NCI-H82 (cell line): ENCODE measurements around the gene HOXC10.
A peak's percentile ranks its signal among the peaks of the same experiment; 100 is the strongest.

Experiments used
- DNase-seq: peaks from one replicate; lab custom pipeline; 2025; lab: John Stamatoyannopoulos, UW

Gene HOXC10

GRCh38 chr12:53965281-53966084, 19.5 kb upstream of the HOXC10 start:
- no peak for DNase-seq

DNA sequence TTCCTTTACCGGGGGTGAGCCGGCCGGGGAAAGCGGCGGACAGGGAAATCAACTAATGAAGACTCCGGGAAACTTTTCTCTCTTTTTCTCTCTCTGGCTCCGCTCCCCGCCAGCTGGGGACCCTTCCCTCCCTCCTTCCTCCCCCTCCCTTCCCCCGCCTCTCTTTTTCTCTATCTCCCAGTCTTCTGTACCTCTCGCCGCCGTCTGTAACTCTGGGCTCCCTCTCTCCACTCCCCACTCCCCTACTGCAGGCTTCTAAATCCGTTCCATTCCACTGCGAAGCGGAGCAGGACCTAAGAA, 18.9 kb upstream of the HOXC10 start:
- DNase-seq: no peak

GRCh38 chr12:53966385-53967133, 18.4 kb upstream of the HOXC10 start:
- no peak for DNase-seq

DNA sequence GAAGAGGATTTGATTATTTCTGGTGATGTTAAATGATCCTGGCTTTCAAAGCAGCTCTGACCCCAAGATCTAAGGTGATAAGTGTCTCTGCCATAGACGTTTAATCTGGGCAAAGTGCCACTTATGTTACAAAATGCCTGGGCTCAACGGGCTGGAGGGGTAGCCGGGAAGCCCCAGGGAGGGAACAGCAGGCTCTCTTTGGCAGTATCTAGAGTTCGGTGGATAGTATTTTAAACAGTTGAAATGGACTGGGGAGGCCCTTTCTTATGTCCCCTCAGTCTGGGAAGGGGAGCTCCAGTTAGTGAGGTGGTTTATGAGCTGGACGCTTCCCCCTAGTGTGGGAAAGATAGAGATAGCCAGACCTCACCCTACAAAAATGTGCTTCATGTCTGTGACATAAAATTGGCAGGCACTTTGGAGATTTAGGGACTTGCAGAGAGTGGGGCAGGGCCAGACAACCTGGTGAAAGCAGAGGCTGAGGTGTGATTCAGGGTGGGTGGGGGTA, 17.5 kb upstream of the HOXC10 start:
- no peak for DNase-seq

GRCh38 chr12:53968214-53969127, 16.5 kb upstream of the HOXC10 start:
- no peak for DNase-seq

DNA sequence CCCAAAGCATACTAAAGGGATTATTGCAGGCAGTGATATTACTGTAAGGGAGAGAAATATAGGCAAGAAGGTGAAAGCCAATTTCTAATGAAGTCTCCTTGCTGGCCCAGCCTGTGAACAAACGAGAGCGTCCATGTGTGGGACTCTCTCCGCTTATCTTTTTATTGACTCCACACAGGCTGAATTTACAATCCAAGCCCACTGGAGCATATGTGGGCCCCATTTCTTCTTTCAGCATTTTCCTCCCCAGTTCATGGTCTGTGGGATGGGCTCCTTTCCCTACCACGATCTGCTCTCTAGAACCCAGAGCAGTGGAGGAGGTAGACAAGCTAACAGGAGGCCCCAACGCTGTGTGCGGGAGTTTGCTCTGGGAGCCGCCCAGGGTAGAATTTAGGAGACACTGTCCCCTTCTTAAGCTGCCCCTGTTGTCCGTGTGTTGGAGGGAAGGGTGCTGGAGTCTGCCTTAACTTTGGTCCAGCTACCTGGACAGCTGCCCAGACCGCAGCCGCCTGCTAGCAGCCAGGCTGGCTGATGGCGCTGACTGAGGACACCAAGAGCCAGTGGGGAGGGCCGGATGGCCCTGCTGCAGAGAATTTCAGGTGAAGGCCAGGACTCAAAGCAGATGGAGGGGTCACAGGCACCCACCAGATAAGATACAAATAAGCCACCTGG, 15.2 kb upstream of the HOXC10 start:
- DNase-seq: no peak

- DNase-seq: no peak
Observed at GRCh38 chr12:53970451-53970850, 14.5 kb upstream of the HOXC10 start.

DNA sequence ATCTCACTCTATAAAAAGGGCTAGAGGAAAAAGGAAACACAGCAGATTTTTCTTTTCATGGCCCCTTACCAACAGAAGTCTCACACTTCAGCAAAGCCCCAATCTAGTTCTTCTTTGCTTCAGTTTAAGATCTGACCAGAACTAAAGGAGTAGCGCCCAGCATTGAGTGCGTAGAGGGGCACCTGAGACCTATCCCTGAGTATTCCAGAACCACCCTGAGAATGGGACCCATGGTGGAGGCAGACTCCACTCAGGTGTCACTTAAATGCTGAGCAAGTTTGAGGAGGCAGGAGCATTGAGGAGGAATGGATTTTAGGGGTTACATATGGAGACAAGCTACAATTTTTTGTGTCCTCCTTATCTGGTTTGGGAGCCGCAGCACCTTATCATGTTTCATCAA, 13.8 kb upstream of the HOXC10 start:
- DNase-seq: no peak

GRCh38 chr12:53971686-53972085, 13.3 kb upstream of the HOXC10 start:
- no peak for DNase-seq

DNA sequence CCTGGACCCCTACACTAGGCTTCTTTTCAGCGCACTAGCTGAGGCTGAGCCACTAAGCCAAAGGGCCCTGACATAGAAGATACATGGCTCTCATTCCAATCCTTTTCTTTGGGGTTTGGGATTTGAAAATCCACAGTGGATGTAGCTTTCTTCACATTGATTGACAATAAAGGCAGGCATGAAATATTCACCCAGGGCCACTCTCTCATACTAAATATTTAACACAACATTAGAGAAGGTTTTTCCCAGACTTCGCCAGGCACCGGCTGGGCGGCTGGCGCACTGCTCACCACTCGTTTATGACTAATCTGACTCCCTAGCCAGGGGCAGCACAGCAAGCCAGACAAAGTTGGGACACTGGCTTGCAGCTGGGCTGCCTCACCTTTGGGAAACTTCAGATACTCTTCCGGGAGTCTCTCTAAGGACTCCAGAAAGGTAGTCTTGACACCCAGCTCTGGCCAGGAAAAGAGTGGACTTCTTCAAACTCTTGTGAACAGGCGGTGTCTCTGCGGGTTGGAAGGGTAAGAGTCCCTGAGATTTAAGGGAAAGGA, 12.7 kb upstream of the HOXC10 start:
- no peak for DNase-seq

DNA sequence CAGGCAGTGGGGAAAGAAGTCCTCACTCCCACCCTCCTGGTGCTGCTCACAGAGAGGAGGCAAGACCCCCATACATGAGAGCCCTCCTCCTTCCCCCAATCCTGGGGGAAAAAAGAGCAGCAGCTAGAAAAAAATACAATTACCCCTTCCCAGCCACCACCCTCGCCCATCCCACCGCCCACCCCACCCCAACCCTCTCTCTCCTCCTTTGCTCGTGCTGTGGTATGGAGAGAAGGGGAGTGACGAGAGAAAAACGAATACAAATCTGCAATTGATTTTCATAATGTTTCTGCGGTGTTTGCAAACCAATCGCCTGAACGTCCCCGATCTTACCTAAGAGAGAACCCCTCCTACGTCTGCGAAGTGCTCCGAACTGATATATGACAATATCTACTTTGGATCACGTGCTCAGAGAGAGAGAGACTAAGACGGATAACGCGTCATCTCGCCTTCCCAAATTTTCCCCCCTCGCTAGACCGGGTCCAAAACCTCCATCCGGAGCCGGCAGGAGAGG, 12.2 kb upstream of the HOXC10 start, which contains the start of gene HOXC11:
HOXC11 (plus strand) TSS at position 405 of the 514 bp plus-strand sequence. CDS start 116 bp downstream, outside the sequence.
- DNase-seq: no peak

GRCh38 chr12:53973236-53974042, 11.5 kb upstream of the HOXC10 start:
- no peak for DNase-seq

GRCh38 chr12:53974084-53975063, 10.6 kb upstream of the HOXC10 start, which contains the start of gene HOTAIR:
Gene HOTAIR (minus strand): TSS chr12:53974954.
- peak; percentile 64 for DNase-seq

DNA sequence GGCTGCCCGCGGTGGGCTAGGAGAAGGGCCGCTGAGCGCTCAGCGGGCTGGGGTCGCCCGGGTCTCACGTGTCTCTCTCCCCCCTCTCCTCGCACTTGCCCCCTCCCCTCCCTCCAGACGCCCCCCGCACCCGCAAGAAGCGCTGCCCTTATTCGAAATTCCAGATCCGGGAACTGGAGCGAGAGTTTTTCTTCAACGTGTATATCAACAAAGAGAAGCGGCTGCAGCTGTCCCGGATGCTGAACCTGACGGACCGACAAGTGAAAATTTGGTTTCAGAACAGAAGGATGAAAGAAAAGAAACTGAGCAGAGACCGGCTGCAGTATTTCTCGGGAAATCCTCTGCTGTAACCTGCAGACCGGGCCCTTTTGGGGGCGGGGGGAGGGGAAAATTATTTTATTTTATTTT, 9.9 kb upstream of the HOXC10 start:
- no peak for DNase-seq

DNA sequence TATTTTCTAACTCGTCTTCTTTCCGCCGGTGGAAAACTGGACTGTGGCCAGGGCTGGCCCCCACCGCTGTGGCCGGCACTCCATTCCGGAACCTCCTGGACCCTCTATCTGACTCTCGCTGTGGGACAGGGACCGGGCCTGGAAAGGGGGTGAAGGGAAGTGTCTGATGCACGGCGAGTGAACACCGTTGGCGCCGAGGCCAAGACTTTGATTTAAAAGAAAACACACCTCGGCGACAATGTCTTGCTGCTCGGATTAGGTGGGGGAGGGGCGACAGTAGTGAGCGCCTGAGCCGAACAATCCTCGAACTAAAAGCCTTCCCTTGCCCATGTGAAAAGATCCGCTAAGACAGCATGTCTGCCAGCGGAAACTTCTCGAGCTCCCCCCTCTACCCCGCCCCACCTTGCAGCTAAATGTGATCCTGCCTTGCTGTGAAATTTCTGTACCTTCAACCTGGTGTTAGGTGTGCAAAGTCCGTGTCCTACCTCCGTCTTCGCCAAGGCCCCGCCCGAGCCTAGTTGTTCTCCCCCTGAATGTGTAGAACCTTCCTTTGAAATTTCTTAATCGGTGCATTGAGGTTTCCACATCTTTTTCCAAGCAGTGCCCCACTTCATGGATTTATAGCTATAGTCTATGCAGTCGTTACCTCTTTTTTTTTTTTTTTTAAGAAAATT, 9.3 kb upstream of the HOXC10 start:
- DNase-seq: no peak

DNA sequence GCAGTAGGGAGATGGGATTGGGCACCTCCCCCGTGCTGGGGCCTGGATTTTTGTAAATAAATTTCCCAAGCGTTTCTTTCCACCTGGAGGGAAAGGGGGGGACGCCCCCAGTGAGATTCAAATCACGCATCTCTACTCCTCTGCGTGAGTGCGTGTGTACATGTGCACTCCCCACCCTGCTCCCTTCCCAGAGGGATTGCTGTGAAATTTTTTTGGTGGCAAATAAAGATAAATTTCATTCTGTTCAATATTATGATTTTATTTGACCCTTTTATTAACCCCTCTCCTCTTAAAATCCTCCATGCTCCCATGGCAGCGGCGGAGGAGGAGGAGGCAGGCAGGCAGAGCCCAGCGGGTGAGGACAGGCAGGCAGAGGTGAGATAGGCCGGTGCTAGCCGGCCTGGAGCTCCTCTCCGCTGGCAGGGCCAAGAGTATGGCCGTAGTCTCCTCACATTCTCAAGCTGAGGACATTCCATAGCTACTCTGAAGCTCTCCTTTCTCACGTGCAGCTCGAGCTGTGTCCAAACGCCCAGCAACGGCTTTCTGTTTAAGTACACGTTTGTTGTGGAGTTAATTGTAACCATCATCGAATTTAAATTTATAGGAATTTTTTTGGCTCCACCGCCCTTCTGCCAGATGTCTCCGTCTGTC, 8.6 kb upstream of the HOXC10 start:
- no peak for DNase-seq

GRCh38 chr12:53976823-53977595, 7.9 kb upstream of the HOXC10 start:
- no peak for DNase-seq
